GM18526 (cell line): ENCODE data around the gene TM9SF4.

ENCODE experiments used
- POLR2A ChIP-seq: IDR thresholded peaks from 3 replicates; pipeline ENCODE4 v1.6.1; 2011; ENCODE audit not compliant: insufficient read length; ENCODE audit errors: extremely low read depth

Gene TM9SF4

DNA sequence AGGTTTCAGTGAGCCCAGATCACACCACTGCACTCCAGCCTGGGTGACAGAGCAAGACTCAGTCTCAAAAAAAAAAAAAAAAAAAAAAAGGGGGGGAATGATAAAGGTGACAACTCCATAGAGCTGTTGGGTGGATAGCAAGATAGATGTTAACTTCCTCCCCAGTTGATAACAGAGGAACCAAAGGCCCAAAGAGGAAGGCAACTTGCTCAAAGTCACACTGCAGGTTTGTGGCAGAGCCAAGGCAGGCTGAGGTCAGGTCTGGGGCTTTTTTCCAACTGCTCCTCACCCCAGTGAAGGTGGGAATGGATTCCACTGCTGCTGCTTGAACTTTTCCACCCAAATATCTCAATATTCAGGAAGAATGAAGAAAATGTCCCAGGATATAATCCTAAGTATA lies 30.7 kb upstream of the TM9SF4 start:
- TF ChIP-seq POLR2A, result no peak

DNA sequence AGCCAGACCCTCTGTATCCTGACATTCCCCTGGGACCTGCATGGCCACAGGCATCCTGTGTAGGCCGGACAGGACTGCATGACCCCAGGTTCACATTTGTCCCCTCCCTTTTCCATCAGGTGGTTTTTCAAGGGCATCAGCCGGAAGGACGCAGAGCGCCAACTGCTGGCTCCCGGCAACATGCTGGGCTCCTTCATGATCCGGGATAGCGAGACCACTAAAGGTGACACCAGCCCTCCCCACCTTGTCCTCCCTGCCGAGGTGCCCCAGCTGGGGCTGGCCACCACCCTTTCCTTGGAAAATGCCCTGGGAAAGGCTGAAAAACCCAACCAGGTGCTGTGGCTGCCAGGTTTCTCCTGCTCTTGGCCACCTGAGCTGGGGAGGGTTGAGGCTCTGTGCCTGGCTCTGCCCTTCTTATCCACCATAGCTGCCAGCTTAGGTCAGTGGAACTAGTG lies 29.8 kb upstream of the TM9SF4 start:
- TF ChIP-seq POLR2A, result no peak

DNA sequence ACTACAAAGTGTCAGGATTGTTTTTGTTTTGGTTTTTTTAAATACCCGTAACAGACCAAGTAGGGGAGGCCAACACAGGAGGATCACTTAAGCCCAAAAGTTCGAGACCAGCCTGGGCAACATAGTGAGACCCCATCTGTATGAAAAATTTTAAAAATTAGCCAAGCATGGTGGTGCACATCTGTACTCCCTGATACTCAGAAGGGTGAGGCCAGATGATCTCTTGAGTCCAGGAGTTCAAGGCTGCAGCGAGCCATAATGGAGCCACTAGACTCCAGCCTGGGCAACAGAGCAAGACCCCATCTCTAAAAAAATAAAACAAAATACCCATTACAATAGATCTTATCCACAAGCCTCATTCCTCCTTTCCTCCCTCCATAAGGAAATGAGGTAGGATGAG lies 28.7 kb upstream of the TM9SF4 start:
- no peak for TF ChIP-seq POLR2A

DNA sequence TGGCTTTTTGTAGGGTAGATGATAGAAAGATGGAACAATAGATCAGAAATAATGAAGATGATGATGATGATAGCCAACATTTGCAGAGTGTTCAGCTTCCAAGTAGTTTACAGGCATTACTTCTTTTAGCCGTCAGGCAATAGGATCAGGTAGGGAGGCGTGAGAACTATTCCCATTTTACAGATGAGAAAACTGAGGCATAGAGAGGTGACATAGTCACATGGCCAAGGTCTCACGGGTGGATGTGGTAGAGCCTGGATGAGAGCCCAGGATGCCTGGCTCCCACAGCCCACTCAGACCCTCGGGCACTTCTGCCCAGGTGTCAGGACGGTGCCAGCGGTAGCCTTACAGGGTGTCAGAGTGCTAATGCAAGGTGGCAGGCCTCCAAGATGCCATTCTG lies 26.0 kb upstream of the TM9SF4 start:
- no peak for TF ChIP-seq POLR2A

DNA sequence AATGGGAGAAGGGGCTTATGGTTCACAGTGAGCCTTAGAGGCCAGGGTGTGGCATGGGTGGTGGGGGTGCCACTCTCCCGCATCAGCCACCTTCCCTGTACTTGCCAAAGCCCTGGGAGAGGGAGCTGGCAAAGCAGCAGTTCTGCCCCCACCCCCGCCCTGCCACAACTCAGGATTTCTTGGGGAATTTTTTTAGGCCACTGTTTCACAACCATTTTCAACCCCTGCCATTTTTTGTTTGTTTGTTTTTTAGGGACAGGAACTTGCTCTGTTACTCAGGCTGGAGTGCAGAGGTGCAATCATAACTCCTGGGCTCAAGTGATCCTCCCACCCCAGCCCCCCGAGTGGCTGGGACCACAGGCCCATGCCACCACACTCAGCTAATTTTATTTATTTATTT lies 22.4 kb upstream of the TM9SF4 start:
- no peak for TF ChIP-seq POLR2A

DNA sequence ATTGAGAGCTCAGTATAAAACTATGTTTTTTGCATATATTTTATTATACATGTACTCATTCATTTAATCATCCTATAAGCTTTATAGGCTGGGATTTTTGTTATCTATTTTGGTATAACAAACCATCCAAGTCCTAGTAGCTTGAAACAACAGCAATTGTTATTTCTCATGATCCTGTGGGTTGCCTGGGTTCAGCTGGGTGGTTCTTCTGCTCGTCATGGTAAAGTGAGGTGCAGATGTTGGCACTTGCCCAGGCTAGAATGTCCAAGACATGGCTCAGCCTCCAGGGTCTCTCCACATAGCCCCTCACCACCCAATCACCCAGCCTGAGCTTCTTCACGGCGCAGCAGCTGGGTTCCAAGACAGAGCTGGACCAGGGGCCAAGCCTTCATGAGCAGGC lies 20.8 kb upstream of the TM9SF4 start:
- no peak for TF ChIP-seq POLR2A

DNA sequence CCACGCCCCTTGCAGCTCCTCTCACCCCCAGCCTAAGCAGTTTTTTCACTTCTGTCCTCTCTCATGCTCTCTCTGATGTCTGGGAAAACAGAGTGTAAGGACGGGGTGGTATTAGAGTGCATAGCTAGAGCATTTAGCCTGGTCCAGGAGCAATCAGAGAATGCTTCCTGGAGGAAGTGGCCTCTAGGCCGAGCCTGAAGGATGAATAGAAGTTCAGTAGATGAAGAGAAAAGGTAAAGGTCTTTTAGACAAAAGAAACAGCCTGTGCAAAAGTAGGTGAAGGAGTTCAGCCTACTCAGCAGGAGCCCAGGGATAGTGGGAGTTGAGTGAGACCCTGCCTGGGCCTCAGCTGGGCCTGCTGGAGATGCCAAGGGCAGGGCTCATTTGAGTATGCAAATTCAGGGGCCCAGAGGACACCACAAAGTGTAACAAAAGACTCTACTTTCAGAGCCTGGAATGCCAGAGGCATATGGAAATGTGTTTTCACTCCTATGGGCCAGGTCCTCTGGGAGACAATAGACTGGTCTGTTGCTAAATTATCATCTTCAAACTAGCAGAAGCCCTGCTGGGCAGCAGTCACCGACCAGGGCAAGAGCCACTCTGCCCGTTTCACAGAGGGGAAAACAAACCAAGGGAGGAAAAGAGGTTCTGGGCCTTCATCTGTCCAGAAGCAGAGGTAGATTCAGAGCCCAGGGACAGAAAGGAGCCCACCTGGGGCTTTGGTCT lies 19.7 kb upstream of the TM9SF4 start:
- no peak for TF ChIP-seq POLR2A

DNA sequence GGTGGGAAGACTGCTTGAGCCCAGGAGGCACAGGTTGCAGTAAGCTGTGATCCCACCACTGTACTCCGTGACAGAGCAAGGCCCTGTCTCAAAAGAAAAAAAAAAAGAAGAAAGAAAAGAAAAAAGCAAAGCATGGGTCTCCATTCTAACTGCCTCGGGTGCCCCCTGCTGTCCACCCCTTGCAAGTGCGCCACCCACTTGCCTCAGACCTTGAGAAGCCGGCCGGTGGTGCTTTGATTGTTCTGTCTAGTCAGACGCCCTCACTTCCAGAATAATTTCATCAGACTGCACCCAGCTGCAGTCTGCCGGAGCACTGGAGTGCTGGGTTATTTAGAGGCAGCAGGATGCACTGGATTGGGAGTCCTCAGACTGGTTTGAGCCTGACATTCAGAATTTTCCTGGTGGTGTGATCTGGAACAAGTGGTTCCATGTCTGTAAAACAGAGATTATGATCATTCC lies 17.6 kb upstream of the TM9SF4 start:
- no peak for TF ChIP-seq POLR2A

DNA sequence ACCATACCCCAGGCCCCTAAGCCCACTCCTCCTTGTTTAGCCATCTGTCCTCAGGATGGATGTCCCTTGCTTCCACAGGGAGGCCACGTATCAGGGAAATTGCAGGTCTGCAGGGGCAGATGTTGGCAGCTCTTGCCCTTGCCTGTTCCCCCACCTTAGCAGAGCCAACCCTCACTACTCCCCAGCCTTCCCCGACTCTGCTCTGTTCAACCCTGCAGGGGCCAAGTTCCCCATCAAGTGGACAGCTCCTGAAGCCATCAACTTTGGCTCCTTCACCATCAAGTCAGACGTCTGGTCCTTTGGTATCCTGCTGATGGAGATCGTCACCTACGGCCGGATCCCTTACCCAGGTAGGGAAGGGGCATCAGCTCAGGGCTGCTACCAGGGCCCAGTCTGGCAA lies 10.7 kb upstream of the TM9SF4 start:
- no peak for TF ChIP-seq POLR2A

DNA sequence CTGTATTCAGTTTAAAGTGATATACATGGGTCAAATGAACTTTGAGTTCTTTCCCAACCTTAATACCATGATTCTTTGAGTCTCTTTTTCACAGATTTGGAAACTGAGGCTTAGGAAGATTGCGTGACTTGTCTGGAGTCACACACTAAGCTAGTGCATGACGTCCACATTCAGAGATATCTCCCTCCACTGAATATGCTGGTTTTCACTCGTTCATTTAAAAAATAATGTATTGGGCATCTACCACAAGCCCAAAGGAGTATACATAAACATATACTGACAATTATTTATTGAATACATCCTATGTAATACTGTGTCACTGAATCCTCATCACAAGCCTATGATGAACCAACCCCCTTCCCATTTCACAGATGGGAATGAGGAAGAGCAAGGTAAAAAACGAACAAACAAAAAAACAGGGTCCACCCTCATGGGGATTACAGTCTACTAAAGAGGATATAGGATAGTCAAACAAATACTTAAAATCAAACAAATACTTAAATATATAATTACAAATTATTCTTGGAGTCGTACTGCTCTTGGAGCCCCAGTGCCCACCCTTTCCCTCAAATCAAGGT lies 611 bp upstream of the TM9SF4 start:
- TF ChIP-seq POLR2A, result no peak

DNA sequence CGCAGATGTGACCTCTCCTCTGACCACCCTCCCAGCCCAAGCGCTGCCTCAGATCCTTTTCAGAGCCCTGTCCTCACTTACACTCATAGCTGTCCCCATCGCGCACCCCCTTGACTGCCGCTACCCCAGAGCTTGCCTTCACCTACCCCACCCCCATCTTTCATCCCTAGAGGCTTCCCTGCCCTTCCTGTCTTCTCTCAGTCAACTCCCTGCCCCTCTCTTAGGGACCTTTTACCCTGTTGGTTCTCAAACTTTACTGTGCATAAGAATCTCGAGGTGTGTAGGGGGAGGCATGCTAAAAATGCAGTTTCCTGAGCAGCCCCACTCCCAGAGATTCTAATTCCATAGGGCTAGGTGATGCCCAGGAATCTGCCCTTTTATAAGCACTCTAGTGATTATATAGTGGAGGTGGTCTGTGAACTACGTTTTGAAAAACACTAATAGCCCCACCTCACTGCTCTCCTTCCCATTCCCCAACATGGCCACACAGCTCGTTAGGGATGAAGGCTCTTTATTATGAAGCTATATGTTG lies 725 bp downstream of the TM9SF4 start:
- TF ChIP-seq POLR2A, result no peak

DNA sequence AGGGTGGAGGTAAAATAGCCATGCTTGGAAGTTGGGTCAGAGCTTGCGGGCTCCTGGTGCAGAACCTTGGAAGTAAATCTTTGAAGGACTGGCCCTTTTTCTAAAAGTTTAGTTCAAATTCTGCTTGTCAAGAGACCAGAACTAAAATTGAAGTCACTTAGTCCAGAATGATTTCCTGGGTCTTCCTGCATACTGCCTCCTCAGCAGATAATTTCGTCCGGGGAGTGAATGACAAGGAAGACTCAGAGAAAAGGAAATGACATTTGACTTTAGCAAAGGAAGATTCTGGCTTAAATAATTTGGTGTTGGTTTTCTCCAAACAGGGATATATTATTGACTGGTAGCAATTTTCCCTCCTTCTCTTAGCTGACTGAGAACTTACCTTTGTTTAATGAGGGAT lies 1.2 kb downstream of the TM9SF4 start:
- no peak for TF ChIP-seq POLR2A

DNA sequence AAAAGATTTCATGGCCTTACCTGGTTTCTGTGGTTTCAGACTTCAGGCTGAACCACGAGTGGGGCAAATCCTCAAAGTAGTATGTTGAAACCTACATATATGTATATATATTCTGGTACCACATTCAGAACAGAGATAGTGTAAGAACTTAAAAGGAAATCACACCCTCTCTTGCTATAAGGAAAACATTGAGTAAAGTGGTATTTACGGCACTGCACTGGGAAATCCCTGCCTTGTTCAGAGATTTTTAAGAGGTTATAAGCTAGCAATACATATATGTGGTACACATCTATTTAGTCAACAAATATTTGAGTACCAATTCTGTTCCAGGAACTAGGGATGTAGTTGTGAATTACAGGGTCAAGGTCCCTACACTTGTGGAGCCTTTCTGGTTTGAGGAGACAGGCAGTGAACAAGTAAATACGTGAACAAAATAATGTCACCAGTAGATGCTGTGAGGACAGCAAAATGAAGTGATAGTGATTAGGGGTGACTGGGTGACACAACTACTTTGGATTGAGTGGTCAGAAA lies 1.7 kb downstream of the TM9SF4 start:
- no peak for TF ChIP-seq POLR2A

DNA sequence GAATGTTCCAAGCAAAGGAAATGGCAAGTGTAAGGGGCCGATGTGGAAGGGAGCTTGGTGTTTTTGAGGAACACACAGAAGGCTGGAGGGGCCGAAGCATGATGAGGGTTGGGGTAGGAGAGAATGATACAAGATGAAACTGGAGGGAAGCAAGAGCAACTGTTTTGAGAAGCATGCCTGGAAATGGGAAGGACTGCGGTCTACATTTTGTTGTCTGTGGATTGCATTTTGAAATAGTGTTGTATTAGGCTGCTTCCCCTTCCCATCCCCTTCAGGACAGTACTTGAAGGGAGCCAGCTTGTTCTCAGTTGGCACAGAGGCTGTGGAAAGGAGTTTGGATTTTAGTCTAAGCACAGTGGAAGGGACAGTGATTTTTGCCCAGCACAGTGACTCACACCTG lies 2.2 kb downstream of the TM9SF4 start:
- TF ChIP-seq POLR2A, result no peak

DNA sequence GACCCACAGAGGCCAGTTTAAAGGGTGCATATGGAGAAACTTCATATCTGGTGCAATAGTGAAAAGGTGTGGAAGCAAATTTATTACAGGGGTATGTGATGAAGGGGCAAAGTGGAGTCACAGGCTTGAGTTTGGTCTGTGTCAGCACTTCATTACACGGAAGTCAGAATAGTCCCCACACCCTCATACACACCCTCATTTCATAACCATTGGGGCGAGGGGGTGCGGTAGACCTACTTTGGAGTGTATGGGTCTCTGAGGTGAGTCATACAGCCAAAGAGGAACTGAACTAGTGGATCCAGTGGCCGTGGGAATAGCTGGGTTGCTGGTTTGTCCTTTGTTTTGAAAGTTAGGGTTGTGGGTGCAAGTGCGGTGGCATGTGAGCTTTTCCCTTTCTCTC lies 3.3 kb downstream of the TM9SF4 start:
- no peak for TF ChIP-seq POLR2A

DNA sequence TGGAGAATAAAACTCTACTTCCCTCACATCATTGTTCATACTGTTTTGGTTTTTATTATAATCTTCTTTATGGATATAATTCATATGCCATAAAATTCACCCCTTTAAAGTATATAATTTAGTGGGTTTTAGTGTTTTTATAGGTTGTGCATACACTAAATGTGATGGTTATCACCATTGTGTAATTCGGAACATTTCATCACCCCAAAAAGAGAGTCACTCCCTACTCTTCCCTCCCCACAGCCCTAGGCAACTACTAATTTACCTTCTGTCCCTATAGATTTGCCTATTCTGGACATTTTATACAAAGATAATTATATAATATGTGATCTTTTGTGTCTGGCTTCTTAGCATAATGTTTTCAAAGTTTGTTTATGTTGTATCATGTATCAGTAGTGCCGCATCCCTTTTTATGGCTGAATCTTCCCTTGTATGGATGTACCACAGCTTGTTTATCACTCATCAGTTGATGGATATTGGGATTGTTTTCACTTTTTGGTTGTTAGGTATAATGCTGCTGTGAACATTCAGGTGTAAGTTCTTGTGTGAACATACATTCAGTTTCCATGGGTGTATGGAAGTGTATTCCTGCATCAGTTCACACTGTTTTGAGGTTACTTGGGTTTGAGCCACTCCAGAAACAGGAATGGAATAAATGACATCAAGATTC lies 4.2 kb downstream of the TM9SF4 start:
- no peak for TF ChIP-seq POLR2A
